Cardiac septum (tissue), 1 donor: ENCODE measurements around the gene MBD5. TPM values are rescaled to one million over a fixed set of nuclear protein-coding genes. Genes with fewer than 3 reads are reported as not detected.

Experiments
- DNase-seq: peaks from one replicate; pipeline ENCODE4 v3.0.0-alpha.2; 2020; ENCODE audit warnings: low spot score
- intact Hi-C: fragments of 100-400 bp; cut with DNase I; formaldehyde crosslinking; loops from one replicate; pipeline ENCODE4 v1.14.0; 2022
- total RNA-seq: library from RNA; stranded (reverse); fragmentation: NEBNext Ultra II Directional; extraction: Animal tissue kit (Norgen Biotek cat#: 25700); gene quantifications from one replicate; pipeline ENCODE4 v1.2.1, GENCODE V29; 2021
- donor health status: DM: no; HTN: no; CAD: no.

MBD5 gene
- total RNA-seq, 1 donor from 2014 or later: 32.4 TPM

DNA sequence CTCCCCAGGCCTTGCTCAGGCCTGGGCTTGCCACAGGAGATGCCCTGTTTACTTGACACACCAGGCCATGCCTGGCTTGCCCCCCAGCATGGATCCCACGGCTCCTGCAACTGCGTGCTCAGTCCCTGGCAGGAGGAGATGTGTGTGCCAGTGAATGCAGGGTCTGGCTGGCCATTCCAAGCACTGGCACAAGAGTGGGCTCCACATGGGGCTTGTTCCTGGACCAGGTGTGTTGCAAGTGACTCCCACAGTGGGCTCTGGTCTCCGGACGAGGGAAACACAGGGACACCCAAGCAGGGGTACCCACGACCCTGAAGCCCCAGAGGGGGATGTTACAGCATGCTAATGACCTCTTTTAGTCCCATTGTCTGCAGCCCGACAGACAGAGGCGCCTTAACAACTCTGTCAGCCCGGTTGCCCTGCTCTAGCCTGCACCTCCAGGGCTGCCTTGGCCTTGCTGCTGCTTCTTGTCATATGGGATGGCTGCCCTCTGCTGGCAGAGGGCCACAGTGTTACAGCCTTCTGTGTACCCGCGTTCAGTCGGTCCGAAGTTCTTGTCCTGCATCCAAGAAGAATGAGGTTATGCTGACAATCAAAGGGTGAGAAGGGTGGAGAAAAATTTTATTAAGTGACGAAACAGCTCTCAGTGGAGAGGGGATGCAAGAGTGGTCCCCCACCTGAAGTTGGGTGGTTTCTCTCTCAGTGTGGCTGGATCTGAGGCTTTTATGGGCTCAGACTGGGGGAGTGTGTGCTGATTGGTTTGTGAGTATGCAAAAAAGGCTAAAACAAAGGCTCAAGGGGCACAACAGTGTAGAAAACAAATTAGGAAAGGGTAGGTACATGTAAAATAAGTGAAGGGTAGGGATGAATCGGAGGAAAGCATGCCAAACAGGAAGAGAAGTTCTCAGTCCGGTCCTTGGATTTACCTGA lies 180.4 kb downstream of the MBD5 start:
- intact Hi-C loops: no loop called here
- DNase-seq: no peak

- intact Hi-C loops: no loop called here
- no peak for DNase-seq
Measured at GRCh38 chr2:148202237-148202636, 181.3 kb downstream of the MBD5 start.

DNA sequence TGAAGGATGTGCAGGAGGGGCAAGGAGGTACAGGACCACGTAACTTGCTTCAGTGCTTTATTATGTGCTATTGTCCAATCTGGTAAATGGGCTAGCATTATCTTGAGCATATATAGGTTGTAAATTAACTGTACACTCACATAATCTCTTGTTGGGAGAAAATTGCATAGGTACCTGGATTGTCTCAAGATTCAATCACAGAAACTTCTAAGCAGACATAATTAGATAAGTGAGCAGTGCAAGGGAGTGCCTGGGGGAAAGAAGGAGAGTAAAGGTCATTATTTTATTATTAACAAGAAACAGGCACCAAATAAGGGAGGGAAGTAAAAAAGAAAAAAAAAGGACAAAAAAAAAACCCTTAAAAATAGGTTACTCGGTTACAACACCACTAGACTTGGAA lies 186.2 kb downstream of the MBD5 start:
- intact Hi-C loops: no loop called here

DNA sequence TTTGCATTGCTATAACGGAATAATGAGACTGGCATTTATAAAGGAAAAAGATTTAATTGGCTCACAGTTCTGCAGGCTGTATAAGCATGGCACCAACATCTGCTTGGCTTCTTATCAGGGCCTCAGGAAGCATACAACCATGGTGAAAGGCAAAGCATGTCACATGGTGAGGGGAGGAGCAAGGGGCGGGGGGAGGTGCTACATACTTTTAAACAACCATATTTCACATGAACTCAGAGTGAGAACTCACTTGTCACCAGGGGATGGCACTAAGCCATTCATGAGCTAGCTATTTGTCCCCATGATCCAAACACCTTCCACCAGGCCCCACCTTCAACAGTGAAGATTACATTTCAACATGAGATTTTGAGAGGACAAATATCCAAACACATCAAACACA lies 188.7 kb downstream of the MBD5 start:
- intact Hi-C loops: no loop called here
- DNase-seq: no peak

More for the DNA sequence above, 186.2 kb downstream of the MBD5 start:
- DNase-seq: no peak

DNA sequence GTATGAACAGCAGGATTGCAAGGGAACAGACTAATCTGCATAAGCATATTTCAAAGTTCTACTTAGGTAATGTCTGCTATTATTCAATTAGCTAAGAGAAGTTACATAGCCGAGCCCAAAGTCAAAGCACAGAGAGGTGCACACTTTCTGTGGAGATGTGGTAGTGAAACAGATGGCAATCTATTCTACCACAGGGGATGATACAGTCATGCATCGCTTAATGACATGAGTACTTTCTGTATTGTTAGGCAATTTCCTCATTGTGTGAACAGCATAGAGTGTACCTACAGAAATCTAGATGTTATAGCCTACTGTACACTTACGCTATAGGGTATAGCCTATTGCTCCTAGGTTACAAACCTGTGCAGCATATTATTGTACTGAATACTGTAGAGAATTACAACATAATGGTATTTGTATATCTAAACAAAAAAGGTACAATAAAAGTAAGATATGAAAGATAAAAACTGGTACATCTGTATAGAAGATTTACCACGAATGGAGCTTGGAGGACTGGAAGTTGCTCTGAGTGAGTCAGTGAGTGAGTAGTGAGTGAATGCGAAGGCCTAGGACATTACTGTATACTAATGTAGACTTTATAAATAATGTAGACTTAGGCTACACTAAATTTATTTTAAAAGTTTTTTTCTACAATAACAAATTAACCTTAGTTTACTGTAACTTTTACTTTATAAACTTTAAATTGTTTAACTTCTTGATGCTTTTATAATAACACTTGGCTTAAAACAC lies 197.6 kb downstream of the MBD5 start:
- no peak for DNase-seq

DNA sequence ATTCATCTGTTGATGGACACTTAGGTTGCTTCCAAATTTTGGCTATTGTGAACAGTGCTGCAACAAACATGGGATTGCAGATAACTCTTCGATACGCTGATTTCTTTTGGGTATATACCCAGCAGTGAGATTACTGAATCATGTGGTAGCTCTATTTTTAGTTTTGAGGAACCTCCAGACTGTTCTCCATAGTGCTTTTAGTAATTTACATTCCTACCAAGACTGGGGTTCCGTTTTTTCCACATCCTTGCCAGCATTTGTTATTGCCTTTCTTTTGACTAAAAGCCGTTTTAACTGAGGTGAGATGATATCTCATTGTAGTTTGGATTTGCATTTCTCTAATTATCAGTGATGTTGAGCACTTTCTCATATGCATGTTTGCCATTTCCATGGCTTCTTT lies 200.3 kb downstream of the MBD5 start:
- intact Hi-C loops: no loop called here
- no peak for DNase-seq

More for the DNA sequence above, 197.6 kb downstream of the MBD5 start:
- intact Hi-C loops: no loop called here

GRCh38 chr2:148221926-148222325 lies 201.0 kb downstream of the MBD5 start:
- intact Hi-C loops: no loop called here
- no peak for DNase-seq

DNA sequence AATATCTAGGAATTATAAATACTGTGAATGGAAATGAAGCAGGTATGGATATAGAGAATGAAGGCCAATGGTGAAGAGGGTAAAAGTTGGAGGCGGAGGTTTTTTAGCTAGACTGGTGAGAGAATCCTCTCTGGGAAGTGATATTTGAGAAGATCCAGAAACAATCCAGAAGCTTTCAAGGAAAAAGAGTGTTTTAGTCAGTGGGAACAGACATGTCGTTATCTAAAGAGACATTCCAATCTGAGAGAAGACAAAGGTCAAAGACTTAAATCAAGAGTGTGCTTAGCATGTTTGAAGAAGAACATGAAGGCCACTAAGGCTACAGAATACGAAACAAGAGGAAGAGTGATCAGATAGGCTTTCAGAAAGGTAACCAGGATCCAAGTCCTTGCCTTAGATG lies 211.0 kb downstream of the MBD5 start:
- intact Hi-C loops: no loop called here
- DNase-seq: no peak

- DNase-seq: no peak
- intact Hi-C loops: no loop called here
Measured at GRCh38 chr2:148234143-148234542, 213.3 kb downstream of the MBD5 start.

DNA sequence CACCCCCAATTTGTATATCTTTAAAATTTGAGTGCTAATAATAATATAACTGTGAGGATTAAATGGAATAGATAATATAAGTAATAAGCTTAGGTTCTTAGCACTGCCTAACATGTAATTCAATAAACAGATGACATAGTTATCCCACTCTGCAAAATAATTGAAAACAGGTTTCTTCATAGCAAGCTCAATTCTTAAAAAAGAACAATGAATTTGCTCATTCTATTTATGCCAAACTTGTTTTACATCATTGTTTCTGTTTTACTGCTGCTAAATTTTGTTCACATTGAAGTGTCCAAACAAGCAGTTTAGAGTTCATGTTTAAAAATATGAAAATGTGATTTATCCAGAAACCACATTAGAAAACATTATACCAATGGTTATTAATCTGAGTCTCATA lies 217.0 kb downstream of the MBD5 start:
- intact Hi-C loops: no loop called here
- no peak for DNase-seq

DNA sequence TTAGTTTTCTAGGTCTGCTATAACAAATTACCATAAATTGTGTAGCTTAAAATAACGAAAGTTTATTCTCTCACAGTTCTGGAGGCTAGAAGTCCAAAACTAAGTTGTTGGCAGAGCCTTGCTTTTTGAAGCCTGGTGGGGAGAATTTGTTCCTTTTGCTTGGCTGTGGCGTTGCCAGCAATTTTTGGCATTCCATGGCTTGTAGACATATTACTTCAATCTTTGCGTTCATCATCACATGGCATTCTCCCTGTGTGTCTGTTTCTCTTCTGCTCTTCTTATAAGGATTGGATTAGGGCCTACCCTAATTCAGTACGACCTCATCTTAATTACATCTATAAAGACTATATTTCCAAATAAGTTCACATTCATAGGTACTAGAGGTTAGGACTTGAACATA lies 217.7 kb downstream of the MBD5 start:
- no peak for DNase-seq
- intact Hi-C loops: no loop called here

DNA sequence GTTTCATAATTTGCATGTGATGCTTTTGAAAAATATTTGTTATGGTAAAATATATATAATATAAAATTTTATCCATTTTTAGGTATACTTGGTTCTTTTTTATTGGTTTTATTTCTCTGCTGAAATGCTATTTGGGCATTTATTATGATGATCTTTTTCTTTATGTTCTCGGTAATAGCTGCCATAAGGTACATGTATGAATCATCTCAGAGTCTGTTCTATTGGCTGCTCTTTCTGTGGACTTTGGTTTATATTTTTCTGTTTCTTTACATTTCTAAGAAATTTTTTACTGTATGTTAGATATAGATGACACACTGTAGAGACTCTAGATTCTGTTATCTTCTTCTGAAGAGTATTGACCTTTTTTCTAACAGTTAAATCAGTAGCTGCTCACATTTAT lies 219.9 kb downstream of the MBD5 start:
- intact Hi-C loops: no loop called here
- no peak for DNase-seq

DNA sequence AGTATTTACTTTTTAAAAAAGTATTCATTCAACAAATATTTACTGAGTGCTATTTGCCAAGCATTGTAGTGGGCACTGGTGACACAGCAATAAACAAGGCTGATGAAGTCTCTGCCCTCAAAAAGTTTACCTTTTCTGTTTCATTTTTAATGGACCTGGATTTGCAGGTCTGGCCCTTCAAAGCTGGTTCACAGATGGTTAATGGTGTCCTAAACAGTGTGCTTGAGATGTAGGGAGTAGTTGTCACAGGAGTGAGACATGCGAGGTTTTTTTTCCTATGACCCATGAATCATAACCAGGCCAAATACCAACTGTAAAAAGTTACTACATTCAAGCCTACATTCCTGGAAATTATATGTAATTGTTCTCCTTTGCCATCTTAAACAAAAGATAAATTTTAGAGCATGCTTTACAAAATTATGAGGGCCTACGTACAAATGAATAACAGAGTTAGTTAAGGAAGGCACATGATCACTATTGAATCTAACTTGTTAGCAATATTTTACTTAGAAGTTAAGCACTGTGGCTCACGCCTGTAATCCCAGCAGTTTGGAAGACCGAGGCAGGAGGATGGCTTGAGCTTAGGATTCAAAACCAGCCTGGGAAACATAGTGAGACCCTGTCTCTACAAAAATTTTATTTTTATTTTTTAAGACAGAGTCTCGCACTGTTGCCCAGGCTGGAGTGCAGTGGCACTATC lies 223.9 kb downstream of the MBD5 start:
- no peak for DNase-seq
- intact Hi-C loops: no loop called here

DNA sequence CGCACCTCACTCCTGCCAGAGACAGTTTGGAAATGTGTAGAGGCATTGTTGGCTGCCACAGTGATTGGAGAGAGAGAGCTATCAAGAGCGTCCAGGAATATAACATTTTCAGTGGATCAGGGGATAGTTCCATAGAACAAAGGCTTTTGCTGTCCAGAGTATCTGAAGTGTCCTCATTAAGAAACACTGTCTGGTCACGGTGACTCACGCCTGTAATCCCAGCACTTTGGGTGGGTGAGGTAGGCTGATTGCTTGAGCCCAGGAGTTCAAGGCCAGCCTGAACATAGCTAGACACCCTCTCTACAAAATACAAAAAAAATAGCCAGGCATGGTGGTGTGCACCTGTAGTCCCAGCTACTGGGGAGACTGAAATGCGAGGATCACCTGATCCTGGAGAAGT lies 231.1 kb downstream of the MBD5 start:
- intact Hi-C loops: no loop called here
- no peak for DNase-seq

- DNase-seq: no peak
- intact Hi-C loops: no loop called here
Measured at GRCh38 chr2:148252646-148253045, 231.8 kb downstream of the MBD5 start.

GRCh38 chr2:148253685-148254084 lies 232.8 kb downstream of the MBD5 start:
- intact Hi-C loops: no loop called here
- DNase-seq: no peak

GRCh38 chr2:148255929-148256328 lies 235.0 kb downstream of the MBD5 start:
- intact Hi-C loops: no loop called here
- DNase-seq: no peak

- intact Hi-C loops: no loop called here
- no peak for DNase-seq
Measured at GRCh38 chr2:148257276-148257675, 236.4 kb downstream of the MBD5 start.

DNA sequence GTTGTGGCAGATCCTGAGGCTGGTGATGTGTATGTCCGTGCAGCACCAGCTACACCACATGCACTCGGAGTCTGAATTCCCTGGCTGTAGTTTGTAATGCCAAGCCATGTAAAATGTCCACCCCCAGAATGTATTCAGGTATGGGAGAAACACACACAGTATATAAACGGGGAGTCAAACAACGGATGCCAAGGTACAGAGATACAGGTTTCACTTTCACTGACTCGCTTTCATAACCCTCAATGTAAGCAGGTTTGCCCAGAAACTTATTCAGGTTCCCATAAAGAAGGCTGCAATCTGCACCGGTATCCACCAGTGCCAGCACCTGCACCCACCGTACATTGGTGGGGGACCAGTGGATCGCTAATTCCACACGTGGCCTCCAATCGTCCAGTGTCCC lies 237.2 kb downstream of the MBD5 start:
- DNase-seq: no peak
- intact Hi-C loops: no loop called here

GRCh38 chr2:148259674-148260073 lies 238.8 kb downstream of the MBD5 start:
- intact Hi-C loops: no loop called here

More at GRCh38 chr2:148259674-148260073, 238.8 kb downstream of the MBD5 start:
- DNase-seq: no peak
